ENCODE data around the gene CTDP1. TPM values are rescaled to one million over a fixed set of nuclear protein-coding genes. Genes with fewer than 3 reads are reported as not detected.

CTDP1 gene
- total and polyA plus RNA-seq, 2 experiments from 2014 or later = 23.3 to 30.2 TPM

DNA sequence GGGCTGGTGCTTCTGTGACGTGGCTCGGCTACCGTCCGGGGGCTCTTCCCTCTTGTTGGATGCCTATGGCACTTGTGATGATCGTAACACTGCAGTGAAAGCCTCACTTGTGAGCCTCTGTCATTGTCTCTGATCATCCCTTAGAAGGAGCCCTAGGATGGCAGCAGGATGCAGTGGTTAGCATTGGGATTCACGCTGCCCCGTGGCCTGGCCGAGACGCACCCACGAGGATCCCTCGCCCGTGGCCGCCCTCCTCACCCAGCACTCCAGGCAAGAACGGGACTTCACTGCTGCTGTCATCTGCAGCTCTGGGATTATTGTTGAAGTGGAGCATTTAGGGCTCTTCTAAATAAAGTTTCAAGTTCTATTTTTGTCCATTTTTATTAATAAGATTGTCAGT lies 46.8 kb upstream of the CTDP1 start:
- Histone ChIP-seq H3K27me3 (peaks cover 8% of the 10 kb centered on the region), H3K9me3 (ENCODE audit: low read depth) (no peaks in the 10 kb centered on the region), H3K4me1 (ENCODE audit: low read depth) (no peaks in the 10 kb centered on the region), H3K27ac (no peak overlapping the region), H3K36me3 (no peaks in the 10 kb centered on the region), H3K4me3 (no peak overlapping the region)
- TF ChIP-seq CTCF (IDR thresholded peaks at IDR 0.05; ENCODE audit: low read depth, low read length) = no peak
- no peak for DNase-seq (ENCODE audit: low read depth in 1 of 2, low spot score in 1 of 2)

GRCh38 chr18:79634186-79634585 lies 45.4 kb upstream of the CTDP1 start:
- Histone ChIP-seq H3K4me1 (ENCODE audit: low read depth) (no peaks in the 10 kb centered on the region), H3K4me3 (no peak overlapping the region), H3K27ac (no peak overlapping the region), H3K36me3 (no peaks in the 10 kb centered on the region), H3K9me3 (ENCODE audit: low read depth) (no peaks in the 10 kb centered on the region), H3K27me3 (peaks cover 13% of the 10 kb centered on the region)
- no peak for DNase-seq (ENCODE audit: low read depth in 1 of 2, low spot score in 1 of 2)
- no peak for TF ChIP-seq CTCF (IDR thresholded peaks at IDR 0.05; ENCODE audit: low read depth, low read length)

DNA sequence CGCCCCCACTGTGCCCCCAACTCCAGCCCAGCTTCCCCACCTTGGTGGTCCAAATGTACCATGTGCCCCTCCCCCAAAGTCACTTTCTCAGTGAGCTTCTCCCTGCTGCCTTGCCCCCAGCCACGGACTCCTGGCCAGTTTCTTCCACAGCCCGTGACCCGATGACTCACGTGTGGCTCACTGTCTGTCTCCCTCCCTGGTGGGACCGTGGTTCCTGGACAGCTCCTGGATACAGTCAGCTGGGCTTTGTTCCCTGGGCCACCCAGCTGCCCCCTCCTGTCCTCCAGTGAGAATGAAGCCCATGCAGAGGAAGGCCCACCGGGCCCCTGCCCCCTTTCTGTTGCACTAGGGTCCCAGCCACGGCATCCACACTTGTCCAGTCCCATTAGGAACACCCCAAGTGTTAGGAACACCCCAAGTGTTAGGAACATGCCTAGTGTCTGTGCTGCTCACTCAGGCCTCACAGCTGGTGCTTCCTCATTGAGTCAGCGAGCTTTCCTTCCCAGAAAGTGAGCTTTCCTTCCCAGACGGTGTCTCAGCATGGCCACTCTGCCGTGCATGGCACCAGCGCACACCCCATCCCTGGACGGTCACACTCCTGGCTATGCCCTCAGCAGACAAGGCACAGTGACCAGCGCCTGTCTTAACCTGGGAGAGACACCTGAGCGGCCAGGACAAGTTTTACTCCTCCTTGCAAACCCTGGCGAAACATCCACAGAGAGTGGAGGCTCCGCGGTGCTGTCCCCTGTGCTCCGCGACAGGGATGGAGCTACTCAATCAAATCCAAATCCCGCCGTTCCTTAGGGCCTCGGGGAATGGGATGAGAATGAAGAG lies 44.8 kb upstream of the CTDP1 start:
- no peaks in the 10 kb centered on the region for H3K4me1 ChIP-seq (ENCODE audit: low read depth)
- H3K36me3 ChIP-seq = no peaks in the 10 kb centered on the region
- H3K4me3 ChIP-seq = no peak overlapping the region
- no peak overlapping the region for H3K27ac ChIP-seq
- peaks cover 13% of the 10 kb centered on the region for H3K27me3 ChIP-seq
- no peak for DNase-seq (ENCODE audit: low read depth in 1 of 2, low spot score in 1 of 2)
- H3K9me3 ChIP-seq (ENCODE audit: low read depth) = no peaks in the 10 kb centered on the region
- no peak for TF ChIP-seq CTCF (IDR thresholded peaks at IDR 0.05; ENCODE audit: low read depth, low read length)

DNA sequence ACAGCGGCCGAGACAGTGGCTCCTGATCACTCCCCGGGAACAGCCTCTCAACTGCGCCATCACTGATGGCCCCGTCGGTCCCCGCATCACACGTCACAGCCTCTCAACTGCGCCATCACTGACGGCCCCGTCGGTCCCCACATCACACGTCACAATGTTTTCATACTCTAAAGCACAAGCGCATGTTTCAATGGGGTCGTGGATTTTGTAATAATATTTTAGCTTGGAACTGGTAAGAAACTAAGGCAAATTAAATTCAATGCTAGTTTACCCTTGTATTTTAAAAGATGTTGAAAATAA lies 44.2 kb upstream of the CTDP1 start:
- no peak overlapping the region for H3K4me3 ChIP-seq
- H3K4me1 ChIP-seq (ENCODE audit: low read depth) = no peaks in the 10 kb centered on the region
- no peaks in the 10 kb centered on the region for H3K36me3 ChIP-seq
- H3K27me3 ChIP-seq = peaks cover 13% of the 10 kb centered on the region
- H3K9me3 ChIP-seq (ENCODE audit: low read depth) = no peaks in the 10 kb centered on the region
- H3K27ac ChIP-seq = no peak overlapping the region
- DNase-seq (ENCODE audit: low read depth in 1 of 2, low spot score in 1 of 2) = no peak
- TF ChIP-seq CTCF (IDR thresholded peaks at IDR 0.05; ENCODE audit: low read depth, low read length) = no peak

- no peaks in the 10 kb centered on the region for H3K4me1 ChIP-seq (ENCODE audit: low read depth)
- TF ChIP-seq CTCF (IDR thresholded peaks at IDR 0.05; ENCODE audit: low read depth, low read length) = no peak
- no peak for DNase-seq (ENCODE audit: low read depth in 1 of 2, low spot score in 1 of 2)
- no peak overlapping the region for H3K4me3 ChIP-seq
- H3K36me3 ChIP-seq = no peaks in the 10 kb centered on the region
- no peaks in the 10 kb centered on the region for H3K9me3 ChIP-seq (ENCODE audit: low read depth)
- H3K27me3 ChIP-seq = peaks cover 13% of the 10 kb centered on the region
- no peak overlapping the region for H3K27ac ChIP-seq
These were observed 42.3 kb upstream of the CTDP1 start for GRCh38 chr18:79637181-79637920.
